H9 (cell line): Measurements from ENCODE around the gene LNPK. TPM values are rescaled to one million over a fixed set of nuclear protein-coding genes. Genes with fewer than 3 reads are reported as not detected.

ENCODE experiments used
- DNase-seq: peaks from one replicate; pipeline ENCODE4 v3.0.0-alpha.2; 2017
- H2AFZ ChIP-seq: one replicate; pipeline ENCODE4 v1.6.1; 2013; ENCODE audit warnings: mild to moderate bottlenecking, low read length, control low read depth, moderate library complexity
- H2AK5ac ChIP-seq: 2 replicates; pipeline ENCODE4 v1.6.1; 2013; ENCODE audit warnings: low read length, control low read depth, mixed read lengths; ENCODE audit not compliant: insufficient read length
- H2BK120ac ChIP-seq: one replicate; pipeline ENCODE4 v1.6.1; 2013; ENCODE audit warnings: low read depth, mild to moderate bottlenecking, low read length, control low read depth, inconsistent platforms; ENCODE audit not compliant: poor library complexity, severe bottlenecking
- H2BK12ac ChIP-seq: 2 replicates; pipeline ENCODE4 v1.6.1; 2013; ENCODE audit warnings: low read length, control low read depth, mixed read lengths, low read depth; ENCODE audit not compliant: insufficient read length
- H2BK15ac ChIP-seq: 2 replicates; pipeline ENCODE4 v1.6.1; 2013; ENCODE audit warnings: low read depth, low read length, control low read depth
- H2BK20ac ChIP-seq: one replicate; pipeline ENCODE4 v1.6.1; 2013; ENCODE audit warnings: low read depth, mild to moderate bottlenecking, low read length, control low read depth, inconsistent platforms; ENCODE audit not compliant: poor library complexity, severe bottlenecking
- H2BK5ac ChIP-seq: 2 replicates; pipeline ENCODE4 v1.6.1; 2013; ENCODE audit warnings: low read length, control low read depth, mixed read lengths; ENCODE audit not compliant: insufficient read length
- H3K14ac ChIP-seq: 2 replicates; pipeline ENCODE4 v1.6.1; 2013; ENCODE audit warnings: low read length, control low read depth; ENCODE audit not compliant: insufficient read depth
- H3K18ac ChIP-seq: 2 replicates; pipeline ENCODE4 v1.6.1; 2013; ENCODE audit warnings: low read depth, mild to moderate bottlenecking, mixed read lengths, low read length, control low read depth; ENCODE audit not compliant: insufficient read length
- H3K23ac ChIP-seq: 2 replicates; pipeline ENCODE4 v1.6.1; 2013; ENCODE audit warnings: low read length, control low read depth, mixed read lengths, low read depth; ENCODE audit not compliant: insufficient read length
- H3K23me2 ChIP-seq: 2 replicates; pipeline ENCODE4 v1.6.1; 2013; ENCODE audit warnings: low read depth, mild to moderate bottlenecking, mixed read lengths, low read length, control low read depth; ENCODE audit not compliant: insufficient read length, poor library complexity, severe bottlenecking
- H3K27ac ChIP-seq: 2 replicates; pipeline ENCODE4 v1.5.1; 2013; ENCODE audit warnings: low read length, control low read depth, mixed read lengths, low read depth; ENCODE audit not compliant: insufficient read length
- H3K27me3 ChIP-seq: 2 replicates; pipeline ENCODE4 v1.6.1; 2013; ENCODE audit warnings: low read length, control low read depth, inconsistent platforms; ENCODE audit not compliant: insufficient read depth
- H3K4ac ChIP-seq: 2 replicates; pipeline ENCODE4 v1.6.1; 2013; ENCODE audit warnings: low read depth, mild to moderate bottlenecking, control low read depth, inconsistent platforms, low read length, moderate library complexity
- H3K4me1 ChIP-seq: 2 replicates; pipeline ENCODE4 v1.6.1; 2013; ENCODE audit warnings: low read length, control low read depth, inconsistent platforms; ENCODE audit not compliant: insufficient read depth
- H3K4me2 ChIP-seq: 2 replicates; pipeline ENCODE4 v1.6.1; 2013; ENCODE audit warnings: low read length, control low read depth, mixed read lengths; ENCODE audit not compliant: insufficient read length, insufficient read depth
- H3K56ac ChIP-seq: 2 replicates; pipeline ENCODE4 v1.6.1; 2013; ENCODE audit warnings: low read depth, mild to moderate bottlenecking, mixed read lengths, low read length, control low read depth; ENCODE audit not compliant: insufficient read length
- H3K79me1 ChIP-seq: 2 replicates; pipeline ENCODE4 v1.6.1; 2013; ENCODE audit warnings: low read depth, mild to moderate bottlenecking, moderate library complexity, low read length, control low read depth, inconsistent platforms; ENCODE audit not compliant: insufficient read depth, poor library complexity, severe bottlenecking
- H3K79me2 ChIP-seq: 2 replicates; pipeline ENCODE4 v1.6.1; 2013; ENCODE audit warnings: low read length, control low read depth, inconsistent platforms; ENCODE audit not compliant: insufficient read depth
- H3K9ac ChIP-seq: 2 replicates; pipeline ENCODE4 v1.6.1; 2013; ENCODE audit warnings: low read length, control low read depth, mixed read lengths; ENCODE audit not compliant: insufficient read length; ENCODE audit errors: extremely low read depth
- H3K9me3 ChIP-seq: one replicate; pipeline ENCODE4 v1.6.1; 2013; ENCODE audit warnings: low read depth, low read length, inconsistent platforms; ENCODE audit not compliant: control insufficient read depth
- H3T11ph ChIP-seq: one replicate; pipeline ENCODE4 v1.6.1; 2013; ENCODE audit warnings: mild to moderate bottlenecking, low read length, control low read depth, inconsistent platforms
- H4K20me1 ChIP-seq: one replicate; pipeline ENCODE4 v1.6.1; 2013; ENCODE audit not compliant: control insufficient read depth, insufficient read length, insufficient read depth
- H4K5ac ChIP-seq: 2 replicates; pipeline ENCODE4 v1.6.1; 2013; ENCODE audit warnings: low read depth, mild to moderate bottlenecking, mixed read lengths, low read length, control low read depth; ENCODE audit not compliant: insufficient read length
- H4K8ac ChIP-seq: replicated peaks from 2 replicates; pipeline ENCODE4 v1.6.1; 2013; ENCODE audit warnings: low read length, control low read depth, mixed read lengths, low read depth; ENCODE audit not compliant: insufficient read length
- H4K91ac ChIP-seq: 2 replicates; pipeline ENCODE4 v1.6.1; 2013; ENCODE audit warnings: low read depth, mild to moderate bottlenecking, moderate library complexity, mixed read lengths, low read length, control low read depth; ENCODE audit not compliant: insufficient read length
- H3K27ac Mint-ChIP-seq, 3 experiments: 2 replicates in 2 of 3; 3 replicates in 1 of 3; pipeline ENCODE4 v1.8.0; 2020 to 2021; ENCODE audit warnings: mixed read lengths in 3 of 3, mild to moderate bottlenecking in 1 of 3, moderate library complexity in 1 of 3
- H3K27me3 Mint-ChIP-seq: 2 replicates; pipeline ENCODE4 v1.8.0; 2021; ENCODE audit warnings: low read depth, mild to moderate bottlenecking, moderate library complexity, mixed read lengths
- H3K36me3 Mint-ChIP-seq, 3 experiments: 2 replicates in 2 of 3; 3 replicates in 1 of 3; pipeline ENCODE4 v1.8.0; 2020 to 2021; ENCODE audit warnings: low read depth in 3 of 3, mixed read lengths in 3 of 3; ENCODE audit not compliant: insufficient read depth in 1 of 3
- H3K4me1 Mint-ChIP-seq, 2 experiments: 2 replicates each; pipeline ENCODE4 v1.8.0; 2020; ENCODE audit warnings: mixed read lengths in 2 of 2
- H3K4me3 Mint-ChIP-seq, 2 experiments: 2 replicates in 1 of 2; 3 replicates in 1 of 2; pipeline ENCODE4 v1.8.0; 2020 to 2021; ENCODE audit warnings: mild to moderate bottlenecking in 2 of 2, mixed read lengths in 2 of 2, moderate library complexity in 1 of 2
- H3K9me3 Mint-ChIP-seq, 2 experiments: 2 replicates in 1 of 2; 3 replicates in 1 of 2; pipeline ENCODE4 v1.8.0; 2020; ENCODE audit warnings: mild to moderate bottlenecking in 2 of 2, mixed read lengths in 2 of 2, moderate library complexity in 1 of 2
- WGBS: extraction: QIAGEN DNeasy Blood & Tissue Kit; methylation state at CpG from one replicate; pipeline ENCODE4 v1.1.7; 2013; ENCODE audit warnings: missing lambda C conversion rate, low lambda C conversion rate, mixed read lengths; ENCODE audit not compliant: insufficient read length; ENCODE audit errors: extremely low coverage; 5-methylcytosine and 5-hydroxymethylcytosine counted together
- total RNA-seq: library from RNA; stranded (reverse); gene quantifications from 2 replicates; pipeline ENCODE4 v1.2.1, GENCODE V29; 2021
- TF ChIP-seq, protein P1 (sequence below): fragments of 200-600 bp; sonication (generic); conservative IDR thresholded peaks from 3 replicates; pipeline ENCODE4 v1.8.0; 2021; ENCODE audit warnings: antibody characterized with exemption, mild to moderate bottlenecking

LNPK gene
- total RNA-seq, 1 experiment from 2014 or later = 8.5 TPM

DNA sequence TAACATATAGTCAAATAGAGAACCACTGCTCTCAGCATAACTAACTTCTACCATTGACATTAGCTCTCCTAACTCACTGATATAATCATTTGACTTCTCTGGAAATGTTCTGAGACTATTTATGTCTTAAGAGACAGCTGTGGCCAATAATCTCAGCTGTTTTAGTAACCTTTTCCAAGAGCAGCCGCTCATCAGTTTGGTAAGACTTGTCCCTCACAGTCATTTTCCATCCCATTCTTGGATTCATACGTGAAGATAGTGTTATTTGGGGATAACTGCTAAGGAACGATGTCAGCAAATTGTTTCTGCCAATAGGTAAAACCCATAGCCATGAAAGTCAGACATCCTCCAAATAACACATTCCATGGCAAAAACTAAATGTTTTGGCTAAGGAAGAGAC, 127.8 kb downstream of the LNPK start:
- Histone ChIP-seq H3K56ac (no peak overlapping the region), H3K27me3 (no peaks in the 10 kb centered on the region), H3T11ph (no peak overlapping the region), H4K8ac (no peak overlapping the region), H3K23ac (no peak overlapping the region), H3K4ac (no peak overlapping the region), H2AK5ac (no peak overlapping the region), H3K27ac (no peak overlapping the region), H3K79me2 (no peaks in the 10 kb centered on the region), H3K9me3 (no peaks in the 10 kb centered on the region), H2AFZ (no peak overlapping the region), H2BK20ac (no peak overlapping the region), H3K4me1 (no peaks in the 10 kb centered on the region), H2BK12ac (no peak overlapping the region), H4K5ac (no peak overlapping the region), H2BK15ac (no peak overlapping the region), H4K91ac (no peak overlapping the region), H3K4me2 (no peak overlapping the region), H3K79me1 (no peaks in the 10 kb centered on the region), H3K14ac (no peak overlapping the region), H4K20me1 (no peaks in the 10 kb centered on the region), H2BK120ac (no peak overlapping the region), H3K18ac (no peak overlapping the region), H3K23me2 (no peaks in the 10 kb centered on the region), H2BK5ac (no peak overlapping the region), H3K9ac (no peak overlapping the region)
- WGBS = no CpG with 5 or more reads among the region's 3 CpGs
- H3K27me3 Mint-ChIP-seq = peaks cover 2% of the 10 kb centered on the region; the same call in 1 of the 2 replicates
- H3K4me3 Mint-ChIP-seq = no peak overlapping the region
- H3K27ac Mint-ChIP-seq = no peak overlapping the region
- H3K9me3 Mint-ChIP-seq = no peaks in the 10 kb centered on the region
- no peaks in the 10 kb centered on the region for H3K4me1 Mint-ChIP-seq
- DNase-seq = no peak
- TF ChIP-seq, protein P1, sequence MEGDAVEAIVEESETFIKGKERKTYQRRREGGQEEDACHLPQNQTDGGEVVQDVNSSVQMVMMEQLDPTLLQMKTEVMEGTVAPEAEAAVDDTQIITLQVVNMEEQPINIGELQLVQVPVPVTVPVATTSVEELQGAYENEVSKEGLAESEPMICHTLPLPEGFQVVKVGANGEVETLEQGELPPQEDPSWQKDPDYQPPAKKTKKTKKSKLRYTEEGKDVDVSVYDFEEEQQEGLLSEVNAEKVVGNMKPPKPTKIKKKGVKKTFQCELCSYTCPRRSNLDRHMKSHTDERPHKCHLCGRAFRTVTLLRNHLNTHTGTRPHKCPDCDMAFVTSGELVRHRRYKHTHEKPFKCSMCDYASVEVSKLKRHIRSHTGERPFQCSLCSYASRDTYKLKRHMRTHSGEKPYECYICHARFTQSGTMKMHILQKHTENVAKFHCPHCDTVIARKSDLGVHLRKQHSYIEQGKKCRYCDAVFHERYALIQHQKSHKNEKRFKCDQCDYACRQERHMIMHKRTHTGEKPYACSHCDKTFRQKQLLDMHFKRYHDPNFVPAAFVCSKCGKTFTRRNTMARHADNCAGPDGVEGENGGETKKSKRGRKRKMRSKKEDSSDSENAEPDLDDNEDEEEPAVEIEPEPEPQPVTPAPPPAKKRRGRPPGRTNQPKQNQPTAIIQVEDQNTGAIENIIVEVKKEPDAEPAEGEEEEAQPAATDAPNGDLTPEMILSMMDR = no peak
- no peaks in the 10 kb centered on the region for H3K36me3 Mint-ChIP-seq

Other genes with a start within 250 kb of the LNPK start
- not detected in 2 replicates for gene EVX2, start 81.7 kb upstream of the LNPK start, total RNA-seq
- gene HOXD13, start 90.5 kb upstream of the LNPK start, total RNA-seq = not detected in 2 replicates
- gene HOXD12, start 97.5 kb upstream of the LNPK start, total RNA-seq = not detected in 2 replicates
- gene HOXD11, start 105.0 kb upstream of the LNPK start, total RNA-seq = not detected in 2 replicates
- not detected in 2 replicates for gene HOXD10, start 114.5 kb upstream of the LNPK start, total RNA-seq
- gene HOXD9, start 120.5 kb upstream of the LNPK start, total RNA-seq = not detected in 2 replicates
- not detected in 2 replicates for gene HOXD8, start 127.4 kb upstream of the LNPK start, total RNA-seq
- gene HOXD4, start 149.3 kb upstream of the LNPK start, total RNA-seq = not detected in 2 replicates
- not detected in 2 replicates for gene HOXD3, start 155.0 kb upstream of the LNPK start, total RNA-seq
- gene HOXD1, start 186.4 kb upstream of the LNPK start, total RNA-seq = not detected in 2 replicates